Suprapubic skin (tissue), 4 donors: ENCODE data around the gene PPP2R3B. TPM values are rescaled to one million over a fixed set of nuclear protein-coding genes. Genes with fewer than 3 reads are reported as not detected.

ENCODE experiments used
- DNase-seq, 2 donors: peaks; one replicate each; pipeline ENCODE4 v3.0.0-alpha.2; 2019; ENCODE audit warnings: low spot score in 2 of 2
- H3K27ac ChIP-seq: fragments of 200-600 bp; sonication (generic); one replicate; pipeline ENCODE4 v1.5.1; 2019
- H3K27me3 ChIP-seq: fragments of 200-600 bp; sonication (generic); one replicate; pipeline ENCODE4 v1.5.1; 2019
- H3K36me3 ChIP-seq: fragments of 200-600 bp; sonication (generic); one replicate; pipeline ENCODE4 v1.5.1; 2019
- H3K4me1 ChIP-seq: fragments of 200-600 bp; sonication (generic); one replicate; pipeline ENCODE4 v1.5.1; 2019
- H3K4me3 ChIP-seq: fragments of 200-600 bp; sonication (generic); one replicate; pipeline ENCODE4 v1.5.1; 2019; ENCODE audit warnings: mild to moderate bottlenecking
- H3K9me3 ChIP-seq: fragments of 200-600 bp; sonication (generic); one replicate; pipeline ENCODE4 v1.5.1; 2019
- EP300 ChIP-seq: sonication (generic); formaldehyde crosslinking; IDR thresholded peaks from one replicate; pipeline ENCODE4 v1.6.1; 2017; ENCODE audit warnings: antibody characterized with exemption
- POLR2A ChIP-seq, 2 donors: fragments of 450-650 bp; IDR thresholded peaks; one replicate each; pipeline ENCODE4 v1.6.1; 2017; ENCODE audit warnings: antibody characterized with exemption in 2 of 2, mild to moderate bottlenecking in 2 of 2, moderate library complexity in 2 of 2
- POLR2AphosphoS5 ChIP-seq, 3 donors: sonication (generic); formaldehyde crosslinking; IDR thresholded peaks; one replicate each; pipeline ENCODE4 v1.6.1; 2017; ENCODE audit warnings: antibody characterized with exemption in 3 of 3
- WGBS: methylation state at CpG from one replicate; pipeline ENCODE4 v1.1.5; 2018; 5-methylcytosine and 5-hydroxymethylcytosine counted together
- total RNA-seq, 4 donors: library from RNA; depleted of rRNA; stranded (reverse); fragments of >200 nt; gene quantifications; one replicate each; pipeline ENCODE4 v1.1.0, GENCODE V29; 2016
- TF ChIP-seq, protein P1 (sequence below), 2 donors: fragments of 200-600 bp in 1 of 2; fragments of 450-650 bp in 1 of 2; sonication (generic) in 1 of 2; IDR thresholded peaks; one replicate each; pipeline ENCODE4 v1.5.1; 2016 to 2019; ENCODE audit warnings: antibody characterized with exemption in 2 of 2, mild to moderate bottlenecking in 1 of 2, moderate library complexity in 1 of 2

The PPP2R3B gene
- total RNA-seq, 4 donors from 2014 or later = 31.8 to 79.6 (median 47.1) TPM

DNA sequence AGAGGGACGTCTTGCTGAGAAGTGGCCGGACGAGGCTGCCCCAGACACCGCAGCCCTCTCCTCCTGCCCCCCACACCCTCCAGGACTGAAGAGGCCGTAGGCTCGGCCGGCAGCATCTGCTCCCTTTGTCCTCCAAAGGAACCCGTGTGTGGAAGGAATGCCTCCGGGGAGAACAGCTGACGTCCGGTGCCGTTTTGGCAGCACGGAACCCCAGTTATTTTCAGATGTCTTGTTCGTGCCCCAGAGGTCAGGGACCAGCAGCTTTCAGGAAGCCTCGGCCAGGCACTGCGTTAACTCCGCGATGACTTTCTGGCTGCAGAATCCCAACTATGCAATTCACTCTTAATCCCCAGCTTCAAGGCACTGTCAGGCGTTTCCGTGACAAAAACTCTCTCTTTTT, 10.9 kb upstream of the PPP2R3B start:
- H3K4me3 ChIP-seq = no peak overlapping the region
- H3K36me3 ChIP-seq = no peaks in the 10 kb centered on the region
- DNase-seq = no peak
- no peaks in the 10 kb centered on the region for H3K27me3 ChIP-seq
- H3K4me1 ChIP-seq = no peaks in the 10 kb centered on the region
- H3K27ac ChIP-seq = no peak overlapping the region
- no peaks in the 10 kb centered on the region for H3K9me3 ChIP-seq
- TF ChIP-seq, protein P1, sequence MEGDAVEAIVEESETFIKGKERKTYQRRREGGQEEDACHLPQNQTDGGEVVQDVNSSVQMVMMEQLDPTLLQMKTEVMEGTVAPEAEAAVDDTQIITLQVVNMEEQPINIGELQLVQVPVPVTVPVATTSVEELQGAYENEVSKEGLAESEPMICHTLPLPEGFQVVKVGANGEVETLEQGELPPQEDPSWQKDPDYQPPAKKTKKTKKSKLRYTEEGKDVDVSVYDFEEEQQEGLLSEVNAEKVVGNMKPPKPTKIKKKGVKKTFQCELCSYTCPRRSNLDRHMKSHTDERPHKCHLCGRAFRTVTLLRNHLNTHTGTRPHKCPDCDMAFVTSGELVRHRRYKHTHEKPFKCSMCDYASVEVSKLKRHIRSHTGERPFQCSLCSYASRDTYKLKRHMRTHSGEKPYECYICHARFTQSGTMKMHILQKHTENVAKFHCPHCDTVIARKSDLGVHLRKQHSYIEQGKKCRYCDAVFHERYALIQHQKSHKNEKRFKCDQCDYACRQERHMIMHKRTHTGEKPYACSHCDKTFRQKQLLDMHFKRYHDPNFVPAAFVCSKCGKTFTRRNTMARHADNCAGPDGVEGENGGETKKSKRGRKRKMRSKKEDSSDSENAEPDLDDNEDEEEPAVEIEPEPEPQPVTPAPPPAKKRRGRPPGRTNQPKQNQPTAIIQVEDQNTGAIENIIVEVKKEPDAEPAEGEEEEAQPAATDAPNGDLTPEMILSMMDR (IDR thresholded peaks at IDR 0.05) = no peak
- no peak for TF ChIP-seq POLR2A (IDR thresholded peaks at IDR 0.05)
- no peak for TF ChIP-seq EP300
- no peak for TF ChIP-seq POLR2AphosphoS5 (IDR thresholded peaks at IDR 0.05)
- WGBS = 43% methylated on average over 16 of the region's 20 CpGs

DNA sequence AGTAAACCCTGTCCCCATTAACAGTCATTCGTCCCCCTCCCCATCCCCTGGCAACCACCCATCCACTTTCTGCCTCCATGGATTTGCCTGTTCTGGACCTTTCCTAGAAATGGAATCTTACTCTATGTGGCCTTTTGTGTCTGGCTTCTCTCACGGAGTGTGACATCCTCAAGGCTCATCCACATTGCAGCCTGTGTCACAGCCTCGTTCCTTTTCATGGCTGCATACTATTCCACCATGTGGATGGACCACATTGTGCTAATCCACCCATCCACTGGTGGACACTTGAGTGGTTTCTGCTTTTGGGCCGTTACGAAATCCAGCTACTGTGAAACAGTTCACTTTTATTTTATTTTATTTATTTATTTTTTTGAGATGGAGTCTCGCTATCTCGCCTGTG, 8.1 kb upstream of the PPP2R3B start:
- H3K27me3 ChIP-seq = no peaks in the 10 kb centered on the region
- TF ChIP-seq EP300 = no peak
- no peak for TF ChIP-seq POLR2A (IDR thresholded peaks at IDR 0.05)
- no peak for TF ChIP-seq POLR2AphosphoS5 (IDR thresholded peaks at IDR 0.05)
- TF ChIP-seq, protein P1 (IDR thresholded peaks at IDR 0.05) = no peak
- H3K27ac ChIP-seq = no peak overlapping the region
- H3K9me3 ChIP-seq = no peaks in the 10 kb centered on the region
- no peak overlapping the region for H3K4me3 ChIP-seq
- H3K36me3 ChIP-seq = no peaks in the 10 kb centered on the region
- WGBS = 94% methylated on average over 7 of the region's 7 CpGs
- H3K4me1 ChIP-seq = no peaks in the 10 kb centered on the region
- no peak for DNase-seq

DNA sequence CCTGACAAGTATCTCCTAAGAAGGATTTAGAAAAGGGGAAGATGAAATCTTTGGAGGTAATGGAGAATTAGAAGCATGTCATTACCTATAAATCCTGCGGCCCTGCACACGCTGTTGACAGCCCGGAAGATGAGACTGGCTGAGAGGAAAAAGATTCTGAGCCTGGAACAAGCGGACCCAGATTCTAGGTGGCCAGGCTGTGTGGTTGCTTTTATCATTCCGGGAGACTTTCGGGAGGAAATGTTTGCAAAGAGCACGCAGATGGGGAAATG, 5.8 kb upstream of the PPP2R3B start:
- Histone ChIP-seq H3K4me1 (no peaks in the 10 kb centered on the region), H3K27me3 (no peaks in the 10 kb centered on the region), H3K9me3 (no peaks in the 10 kb centered on the region), H3K36me3 (no peaks in the 10 kb centered on the region), H3K27ac (no peak overlapping the region), H3K4me3 (no peak overlapping the region)
- DNase-seq = no peak
- TF ChIP-seq POLR2AphosphoS5 (IDR thresholded peaks at IDR 0.05) = no peak
- 86% methylated on average over 7 of the region's 7 CpGs for WGBS

DNA sequence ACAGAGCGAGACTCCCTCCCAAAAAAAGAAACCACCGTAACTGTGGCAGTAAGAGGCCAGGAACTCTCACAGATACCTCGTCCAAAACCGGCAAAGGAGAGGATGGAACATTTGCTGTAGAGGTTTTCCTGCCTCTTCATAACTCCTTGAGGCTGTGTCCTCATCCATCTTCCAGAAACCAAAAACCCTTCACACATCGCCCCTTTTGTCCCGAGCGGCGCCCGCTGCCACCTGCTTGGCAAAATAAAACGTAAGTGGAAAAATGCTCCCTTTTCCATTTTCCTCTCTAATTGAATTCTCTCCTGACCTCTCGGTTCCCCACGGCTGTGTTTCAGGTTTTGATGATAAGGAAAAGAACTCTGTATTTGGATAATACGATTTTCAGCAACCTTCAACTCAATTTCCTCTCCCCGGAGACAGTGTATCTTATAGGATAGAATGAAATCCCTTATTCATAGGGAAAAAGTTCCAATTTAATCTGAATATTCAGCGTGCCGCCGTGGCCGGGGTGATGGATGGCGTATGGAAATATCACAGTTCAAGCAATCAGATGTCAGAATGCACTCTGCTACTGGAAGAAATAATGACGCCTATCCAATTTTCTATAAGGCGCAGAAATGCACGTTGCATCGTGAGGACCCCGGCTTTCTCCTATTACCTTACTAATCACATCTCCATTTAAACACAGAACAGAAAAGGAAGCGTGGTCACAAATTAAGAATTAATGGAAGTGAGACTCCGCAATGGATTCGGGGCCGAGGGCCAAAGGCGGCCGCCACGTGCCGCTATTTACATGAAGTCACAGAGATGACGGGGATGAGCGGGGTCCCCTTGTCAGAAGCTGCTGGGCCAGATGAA, 5.2 kb upstream of the PPP2R3B start:
- TF ChIP-seq, protein P1 (IDR thresholded peaks at IDR 0.05) = no peak
- TF ChIP-seq POLR2AphosphoS5 (IDR thresholded peaks at IDR 0.05) (no peak), EP300 (no peak), POLR2A (IDR thresholded peaks at IDR 0.05) (no peak)
- no peaks in the 10 kb centered on the region for H3K9me3 ChIP-seq
- H3K27me3 ChIP-seq = no peaks in the 10 kb centered on the region
- H3K27ac ChIP-seq = no peak overlapping the region
- DNase-seq = no peak
- H3K4me3 ChIP-seq = no peak overlapping the region
- no peaks in the 10 kb centered on the region for H3K36me3 ChIP-seq
- WGBS = 87% methylated on average over 34 of the region's 34 CpGs
- H3K4me1 ChIP-seq = no peaks in the 10 kb centered on the region

DNA sequence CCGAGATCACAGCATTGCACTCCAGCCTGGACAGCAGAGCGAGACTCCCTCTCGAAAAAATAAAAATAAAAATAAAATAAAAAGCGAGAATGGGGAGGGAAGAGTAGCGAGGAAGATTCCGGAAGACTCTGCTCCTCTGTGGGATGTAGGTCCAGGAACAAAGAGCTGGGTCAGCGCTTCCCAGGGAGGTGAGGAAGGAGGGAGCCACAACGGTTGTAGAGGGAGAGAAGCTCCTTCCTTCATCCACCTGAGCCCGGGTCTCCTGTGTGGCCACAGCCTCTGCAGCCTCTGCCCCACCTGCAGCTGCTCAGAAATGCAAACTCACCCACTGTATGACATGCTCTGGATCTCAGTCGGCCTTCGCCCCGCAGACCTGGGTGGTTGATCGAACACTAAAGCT, 3.8 kb upstream of the PPP2R3B start:
- TF ChIP-seq POLR2A (IDR thresholded peaks at IDR 0.05) (no peak), EP300 (no peak), POLR2AphosphoS5 (IDR thresholded peaks at IDR 0.05) (no peak)
- TF ChIP-seq, protein P1 (IDR thresholded peaks at IDR 0.05) = no peak
- 97% methylated on average over 13 of the region's 13 CpGs for WGBS

DNA sequence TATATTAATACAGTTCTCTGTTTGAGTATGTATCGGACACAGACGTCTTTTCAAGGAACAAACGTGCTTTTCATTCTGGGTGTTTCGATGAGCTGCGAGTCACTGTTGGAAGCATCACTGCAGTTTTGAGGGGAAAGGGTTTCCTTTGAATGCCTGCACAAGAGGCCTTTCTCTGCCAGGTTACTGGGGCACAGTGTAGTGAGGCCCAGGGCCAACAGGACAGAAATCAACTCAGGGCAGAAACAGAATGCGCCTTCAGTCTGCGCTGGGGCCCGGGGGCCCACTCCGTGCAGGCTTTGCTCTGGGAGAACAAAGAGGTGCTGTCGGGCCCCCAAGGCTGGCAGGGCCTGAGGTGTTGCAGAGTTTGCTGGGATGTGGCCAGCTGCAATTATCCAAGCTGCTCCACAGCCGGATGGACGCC, 2.3 kb upstream of the PPP2R3B start:
- H3K4me1 ChIP-seq = peaks cover 10% of the 10 kb centered on the region
- TF ChIP-seq EP300 (no peak), POLR2AphosphoS5 (IDR thresholded peaks at IDR 0.05) (no peak), POLR2A (IDR thresholded peaks at IDR 0.05) (no peak)
- TF ChIP-seq, protein P1 (IDR thresholded peaks at IDR 0.05) = no peak
- no peaks in the 10 kb centered on the region for H3K36me3 ChIP-seq
- WGBS = 77% methylated on average over 5 of the region's 12 CpGs
- H3K27me3 ChIP-seq = no peaks in the 10 kb centered on the region
- no peak overlapping the region for H3K4me3 ChIP-seq
- DNase-seq = no peak
- no peaks in the 10 kb centered on the region for H3K9me3 ChIP-seq
- peak overlapping the region; percentile 4 for H3K27ac ChIP-seq

More for the DNA sequence above, 3.8 kb upstream of the PPP2R3B start:
- H3K27me3 ChIP-seq = no peaks in the 10 kb centered on the region
- no peaks in the 10 kb centered on the region for H3K9me3 ChIP-seq
- no peak overlapping the region for H3K27ac ChIP-seq
- no peak for DNase-seq
- no peaks in the 10 kb centered on the region for H3K36me3 ChIP-seq
- H3K4me3 ChIP-seq = no peak overlapping the region
- peaks cover 10% of the 10 kb centered on the region for H3K4me1 ChIP-seq
